ENCODE data around the gene GFY. TPM values are rescaled to one million over a fixed set of nuclear protein-coding genes. Genes with fewer than 3 reads are reported as not detected.

The GFY gene
- total RNA-seq, 1 donor from 2014 or later = not detected

DNA sequence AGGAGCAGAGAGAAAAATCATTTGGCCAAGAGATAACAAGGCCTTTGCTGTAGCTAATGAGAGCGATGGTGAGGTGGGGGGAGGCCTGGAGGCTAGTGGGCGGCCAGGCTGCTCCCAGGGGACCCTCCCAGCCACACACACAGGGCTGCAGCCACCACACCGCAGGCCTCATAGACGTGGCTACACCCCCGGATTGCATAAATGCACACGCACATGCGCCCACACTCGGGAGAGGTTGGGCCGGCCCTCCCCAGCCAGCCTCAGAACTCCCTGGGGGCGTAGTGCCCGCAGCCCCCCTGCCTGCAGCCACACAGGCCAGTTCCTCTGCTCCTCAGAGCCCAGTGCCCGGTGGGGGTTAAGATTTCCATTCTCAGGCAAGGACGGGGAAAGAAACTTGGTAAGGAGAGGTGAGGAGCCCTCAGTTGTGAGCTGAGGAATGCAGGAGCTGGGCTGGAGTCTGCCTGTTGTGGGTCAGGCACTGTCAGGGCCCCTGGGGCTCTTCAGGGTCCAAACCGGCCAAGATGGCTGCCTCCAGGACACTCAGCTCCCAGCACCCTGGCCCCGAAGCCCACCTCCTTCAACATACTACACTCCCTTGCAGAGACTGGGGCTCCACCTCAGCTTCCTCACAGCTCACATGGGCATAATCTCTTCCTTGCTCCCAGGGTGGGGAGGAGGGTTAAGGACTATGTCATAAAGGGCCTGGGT lies 9.9 kb upstream of the GFY start:
- intact Hi-C loops (cut with micrococcal nuclease) = no loop called here
- Mint-ChIP-seq H3K4me3 (no peak overlapping the region), H3K4me1 (peaks cover 17% of the 10 kb centered on the region), H3K27ac (no peak overlapping the region), H3K27me3 (peaks cover 31% of the 10 kb centered on the region), H3K9me3 (no peaks in the 10 kb centered on the region), H3K36me3 (ENCODE audit: low read depth) (no peaks in the 10 kb centered on the region)
- no peak for DNase-seq

DNA sequence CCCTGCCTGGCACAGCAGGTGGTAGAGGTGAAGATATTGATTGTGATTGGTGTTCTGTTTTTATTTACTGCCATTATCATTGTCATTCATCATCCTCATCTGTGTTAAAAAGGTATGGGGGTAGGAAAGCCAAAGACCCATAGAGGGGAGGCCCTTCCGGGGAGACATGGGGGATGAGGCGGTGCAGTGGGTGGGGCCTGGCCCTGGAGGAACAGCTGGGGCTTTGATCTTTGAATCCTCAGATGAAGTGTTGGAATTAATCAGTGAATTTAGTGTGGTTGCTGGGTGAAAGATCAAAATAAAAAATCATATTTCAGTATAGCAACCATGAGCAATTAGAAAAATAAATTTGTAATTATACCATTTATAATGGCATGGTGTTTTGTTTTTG lies 9.4 kb upstream of the GFY start:
- Mint-ChIP-seq H3K27ac (no peak overlapping the region), H3K9me3 (no peaks in the 10 kb centered on the region), H3K36me3 (ENCODE audit: low read depth) (no peaks in the 10 kb centered on the region), H3K4me1 (peaks cover 20% of the 10 kb centered on the region), H3K4me3 (no peak overlapping the region), H3K27me3 (peaks cover 37% of the 10 kb centered on the region)
- intact Hi-C loops (cut with micrococcal nuclease) = no loop called here
- DNase-seq = no peak

DNA sequence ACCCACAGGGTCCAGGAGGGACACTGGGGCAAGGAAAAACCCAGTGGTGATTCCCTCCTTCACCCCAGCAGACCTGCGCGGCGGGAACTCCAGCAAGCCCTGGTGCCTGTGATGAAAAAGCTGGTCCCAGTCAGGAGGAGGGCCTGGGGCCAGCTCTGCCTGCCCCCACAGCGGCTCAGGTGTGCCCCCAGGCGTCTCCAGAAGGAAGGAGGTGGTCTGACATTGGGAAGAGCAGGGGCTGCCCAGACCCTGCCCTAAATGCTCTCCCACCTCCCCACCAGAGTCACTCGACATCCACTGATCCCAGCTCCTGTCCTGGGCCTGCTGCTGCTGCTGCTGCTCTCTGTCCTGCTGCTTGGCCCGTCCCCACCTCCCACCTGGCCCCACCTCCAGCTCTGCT lies 8.1 kb upstream of the GFY start:
- H3K4me3 Mint-ChIP-seq = no peak overlapping the region
- intact Hi-C loops (cut with micrococcal nuclease) = no loop called here
- no peaks in the 10 kb centered on the region for H3K36me3 Mint-ChIP-seq (ENCODE audit: low read depth)
- no peak for DNase-seq
- H3K27me3 Mint-ChIP-seq = peaks cover 49% of the 10 kb centered on the region
- no peak overlapping the region for H3K27ac Mint-ChIP-seq
- H3K9me3 Mint-ChIP-seq = no peaks in the 10 kb centered on the region
- H3K4me1 Mint-ChIP-seq = peaks cover 22% of the 10 kb centered on the region

DNA sequence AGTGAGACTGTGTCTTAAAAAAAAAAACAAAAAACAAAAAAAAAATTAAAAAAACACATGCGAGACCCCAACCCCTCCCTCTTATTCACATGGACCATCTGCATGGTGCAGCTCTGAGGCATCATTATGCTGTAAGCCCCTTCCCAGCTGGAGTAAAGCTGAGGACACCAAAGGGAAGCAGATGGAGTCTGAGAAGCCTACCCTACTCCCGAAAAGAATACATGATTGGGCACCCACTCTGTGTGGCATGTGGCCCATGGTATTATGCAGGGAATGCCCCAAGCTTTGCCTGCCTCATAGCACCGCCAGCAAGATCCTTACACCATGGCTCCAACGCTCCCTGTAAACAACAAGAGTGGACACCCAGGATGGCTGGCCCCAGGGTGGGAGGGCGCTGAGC lies 6.7 kb upstream of the GFY start:
- peaks cover 27% of the 10 kb centered on the region for H3K4me1 Mint-ChIP-seq
- peaks cover 59% of the 10 kb centered on the region for H3K27me3 Mint-ChIP-seq

DNA sequence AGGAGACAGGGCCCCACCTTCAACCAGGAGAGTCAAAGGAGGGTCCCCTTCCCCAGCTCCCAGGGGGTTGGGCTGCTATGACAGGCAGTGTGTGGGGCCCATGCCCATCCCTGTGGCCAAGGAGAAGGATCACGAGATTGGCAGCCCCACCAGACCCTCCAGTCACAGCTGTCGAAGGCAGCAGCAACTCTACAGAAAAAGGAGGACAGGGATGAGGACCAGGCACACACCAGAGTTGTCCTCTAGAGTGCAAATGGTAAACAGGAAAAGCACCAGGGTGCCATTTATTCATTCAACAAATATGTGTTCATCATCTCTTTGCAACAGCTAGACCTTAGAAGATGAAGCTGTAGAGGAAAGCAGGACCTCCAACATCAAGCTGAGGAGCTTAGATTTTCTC lies 6.0 kb upstream of the GFY start:
- no peak for DNase-seq
- intact Hi-C loops (cut with micrococcal nuclease) = no loop called here
- no peaks in the 10 kb centered on the region for H3K9me3 Mint-ChIP-seq
- H3K27me3 Mint-ChIP-seq = peaks cover 65% of the 10 kb centered on the region
- no peak overlapping the region for H3K4me3 Mint-ChIP-seq
- H3K4me1 Mint-ChIP-seq = peaks cover 33% of the 10 kb centered on the region
- no peak overlapping the region for H3K27ac Mint-ChIP-seq
- H3K36me3 Mint-ChIP-seq (ENCODE audit: low read depth) = no peaks in the 10 kb centered on the region

More for the DNA sequence above, 6.7 kb upstream of the GFY start:
- Mint-ChIP-seq H3K9me3 (no peaks in the 10 kb centered on the region), H3K4me3 (no peak overlapping the region), H3K36me3 (ENCODE audit: low read depth) (no peaks in the 10 kb centered on the region), H3K27ac (no peak overlapping the region)
- intact Hi-C loops (cut with micrococcal nuclease) = no loop called here
- DNase-seq = no peak

DNA sequence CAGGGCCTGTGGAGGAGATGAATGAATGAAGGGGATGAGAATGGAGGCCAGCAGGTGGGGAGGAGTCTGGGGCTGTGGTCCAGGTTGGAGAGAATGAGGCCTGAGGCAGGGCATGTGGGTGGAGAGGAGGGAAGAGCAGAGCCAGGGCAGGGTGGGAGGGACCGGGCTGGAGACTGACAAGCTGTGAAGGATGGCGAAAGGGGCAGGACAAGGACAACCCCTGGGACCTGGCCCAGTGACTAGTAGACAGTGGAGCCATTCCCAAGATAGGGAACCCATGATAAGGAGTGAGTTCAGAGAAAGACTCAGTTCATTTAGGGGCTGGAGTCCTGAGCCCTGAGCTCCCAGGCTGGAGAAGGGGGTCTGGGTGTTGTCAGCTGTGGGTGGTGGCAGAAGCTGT lies 5.0 kb upstream of the GFY start:
- intact Hi-C loops (cut with micrococcal nuclease) = loop anchor here (2.0 kb wide), 1 partner anchor 23 kb away; no protein-coding TSS in a partner anchor
- peaks cover 75% of the 10 kb centered on the region for H3K27me3 Mint-ChIP-seq
- peak overlapping the region; percentile 14 for H3K4me3 Mint-ChIP-seq
- no peaks in the 10 kb centered on the region for H3K9me3 Mint-ChIP-seq
- no peak for DNase-seq
- H3K4me1 Mint-ChIP-seq = peaks cover 34% of the 10 kb centered on the region
- no peak overlapping the region for H3K27ac Mint-ChIP-seq
- no peaks in the 10 kb centered on the region for H3K36me3 Mint-ChIP-seq (ENCODE audit: low read depth)

DNA sequence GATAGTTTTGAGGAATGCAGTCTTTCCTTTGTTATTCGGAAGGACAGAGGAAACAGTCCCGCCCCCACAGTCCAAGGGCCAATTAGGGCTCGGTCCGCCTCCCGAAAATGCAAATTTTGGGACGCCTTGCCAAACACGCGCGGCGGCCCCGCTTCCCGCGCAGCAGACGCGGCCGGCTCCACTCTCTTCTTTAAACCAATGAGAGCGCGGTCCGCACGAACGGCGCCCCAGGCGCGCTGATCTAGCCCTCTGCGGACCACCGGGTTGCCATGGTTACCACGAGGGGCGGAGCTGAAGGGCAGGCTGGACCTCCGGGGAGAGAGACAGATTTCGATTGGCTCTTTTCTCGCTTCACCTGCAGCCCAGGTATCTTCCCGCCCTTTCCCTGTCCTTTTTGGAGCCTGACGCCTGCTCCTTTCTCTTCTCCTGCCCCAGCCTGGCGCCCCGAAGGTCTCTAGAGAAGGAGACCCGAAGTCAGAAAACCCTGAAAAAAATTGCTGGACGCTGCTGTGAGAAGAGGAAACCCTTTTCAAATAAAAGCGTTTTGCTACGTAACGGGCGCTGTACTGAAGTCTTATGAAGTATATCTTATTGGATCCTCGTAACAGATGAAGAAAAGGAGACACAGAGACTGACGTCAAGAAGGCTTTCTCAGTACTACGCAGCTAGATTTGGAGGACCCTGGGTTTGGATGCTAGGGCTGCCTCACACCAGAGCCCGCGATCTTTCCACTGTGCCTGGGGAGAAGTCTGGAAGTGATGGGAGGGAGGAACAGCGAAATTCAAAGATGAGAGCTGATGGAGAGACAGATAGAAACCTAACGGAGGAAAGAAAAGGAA lies 3.9 kb upstream of the GFY start:
- Mint-ChIP-seq H3K27me3 (peaks cover 83% of the 10 kb centered on the region), H3K9me3 (no peaks in the 10 kb centered on the region), H3K4me3 (peak overlapping the region; percentile 62), H3K36me3 (ENCODE audit: low read depth) (no peaks in the 10 kb centered on the region), H3K27ac (peak overlapping the region; percentile 42), H3K4me1 (peaks cover 38% of the 10 kb centered on the region)
- intact Hi-C loops (cut with micrococcal nuclease) = loop anchor here (2.0 kb wide), 1 partner anchor 22 kb away; no protein-coding TSS in a partner anchor
- DNase-seq = peak; percentile 88

DNA sequence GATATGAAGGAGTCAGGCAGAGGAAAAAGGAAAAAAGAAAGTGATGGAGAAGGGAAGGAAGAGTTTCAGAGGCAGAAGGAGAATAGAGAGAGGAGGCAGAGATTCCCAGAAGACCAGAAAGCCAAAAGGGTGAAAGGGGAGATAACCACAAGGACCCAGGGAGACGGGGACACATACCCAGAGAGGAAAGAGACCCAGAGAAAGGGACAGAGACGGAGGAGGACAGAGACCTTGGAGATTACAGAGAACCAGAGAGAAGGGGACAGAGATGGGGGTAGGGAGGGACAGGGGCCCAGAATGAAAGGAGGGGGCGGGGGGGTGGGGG lies 3.3 kb upstream of the GFY start:
- peak overlapping the region; percentile 62 for H3K4me3 Mint-ChIP-seq
- H3K36me3 Mint-ChIP-seq (ENCODE audit: low read depth) = no peaks in the 10 kb centered on the region
- H3K27ac Mint-ChIP-seq = no peak overlapping the region
- intact Hi-C loops (cut with micrococcal nuclease) = loop anchor here (2.0 kb wide), 3 partner anchors 13 to 29 kb away; no protein-coding TSS in a partner anchor
- no peaks in the 10 kb centered on the region for H3K9me3 Mint-ChIP-seq
- peaks cover 85% of the 10 kb centered on the region for H3K27me3 Mint-ChIP-seq
- peaks cover 43% of the 10 kb centered on the region for H3K4me1 Mint-ChIP-seq
- no peak for DNase-seq

DNA sequence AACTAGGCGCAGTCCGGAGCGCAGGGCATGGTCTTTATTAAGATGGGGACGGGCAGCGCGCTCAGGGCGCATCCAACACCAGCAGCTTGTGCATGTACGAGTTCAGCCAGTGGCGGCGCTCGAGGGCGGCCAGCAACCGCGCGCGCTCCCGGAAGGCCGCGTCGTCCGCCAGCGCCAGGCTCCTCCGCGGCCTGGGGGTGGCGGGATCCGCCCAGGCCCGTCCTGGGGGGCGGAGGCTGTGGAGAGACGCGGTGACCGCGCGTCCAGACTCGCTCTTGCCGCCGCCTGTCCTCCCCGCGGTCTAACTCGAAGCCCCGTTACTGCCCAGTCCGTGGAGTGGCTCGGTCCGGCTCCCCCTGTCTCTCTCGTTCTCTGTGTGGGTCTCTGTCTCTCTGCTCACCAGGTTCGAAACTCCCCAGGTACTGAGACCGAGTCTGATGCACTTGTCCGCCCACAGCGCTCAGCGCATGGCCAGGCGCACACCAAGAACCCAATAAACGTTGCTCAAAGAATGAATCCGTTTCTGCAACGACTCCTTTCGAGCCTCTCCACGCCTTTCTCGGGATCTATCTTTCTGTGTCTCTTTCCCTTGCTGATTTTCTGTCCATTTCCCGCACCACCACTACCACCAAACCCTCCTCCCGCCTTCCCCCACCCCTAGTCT lies 2.6 kb upstream of the GFY start:
- H3K27ac Mint-ChIP-seq = peak overlapping the region; percentile 67
- H3K36me3 Mint-ChIP-seq (ENCODE audit: low read depth) = no peaks in the 10 kb centered on the region
- peaks cover 48% of the 10 kb centered on the region for H3K4me1 Mint-ChIP-seq
- peak overlapping the region; percentile 86 for H3K4me3 Mint-ChIP-seq
- intact Hi-C loops (cut with micrococcal nuclease) = loop anchor here (2.0 kb wide), 2 partner anchors 14 to 30 kb away; no protein-coding TSS in a partner anchor
- peaks cover 88% of the 10 kb centered on the region for H3K27me3 Mint-ChIP-seq
- DNase-seq = peak; percentile 93
- H3K9me3 Mint-ChIP-seq = no peaks in the 10 kb centered on the region

DNA sequence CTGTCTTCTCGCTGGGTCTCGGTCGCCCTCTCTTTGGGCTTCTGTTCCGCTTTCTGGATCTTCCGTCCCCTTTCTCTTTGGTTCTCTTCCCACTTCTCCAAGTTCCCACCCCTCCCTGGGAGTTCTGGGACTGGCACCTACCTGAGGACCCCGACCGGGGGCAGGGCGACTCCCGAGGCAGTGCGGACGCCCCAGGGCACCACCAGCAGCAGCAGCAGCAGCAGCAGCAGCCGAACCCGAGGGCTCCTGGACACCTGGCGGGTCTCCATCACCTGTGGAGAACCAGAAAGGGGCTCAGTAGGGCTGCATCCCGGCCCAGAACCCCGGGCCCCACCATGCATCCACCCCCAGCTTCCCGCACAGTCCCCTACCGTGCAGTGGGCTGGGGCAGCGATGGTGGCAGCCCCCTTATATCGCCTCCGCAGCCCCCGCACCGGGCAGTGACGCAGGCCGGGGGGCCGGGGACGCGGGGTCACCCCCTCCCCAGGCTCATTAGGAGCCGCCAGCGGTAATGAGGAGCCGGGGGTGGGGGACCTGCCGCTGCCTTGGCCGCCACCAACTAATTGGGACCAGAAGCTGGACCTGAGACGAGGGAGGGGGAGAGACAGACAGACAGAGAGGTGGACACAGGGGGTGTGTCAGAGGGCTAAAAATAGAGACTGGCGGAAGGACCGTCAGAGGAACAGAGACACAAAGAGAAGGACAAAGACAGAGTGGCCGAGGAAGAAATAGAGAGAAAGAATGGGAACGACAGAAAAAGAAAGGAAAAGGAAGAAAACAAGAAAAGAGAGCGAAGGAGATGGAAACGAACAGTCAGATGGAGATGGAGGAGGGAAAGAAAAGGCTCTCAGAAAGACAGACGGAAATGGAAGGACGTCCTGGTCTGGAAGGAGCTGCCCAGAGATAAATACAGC lies 1.9 kb upstream of the GFY start, which contains the start of gene PTH2:
Gene PTH2 (minus strand): TSS at position 371 of the 914 bp plus-strand sequence. CDS start 102 bp downstream, at position 269.
- peaks cover 55% of the 10 kb centered on the region for H3K4me1 Mint-ChIP-seq
- DNase-seq = no peak
- peaks cover 89% of the 10 kb centered on the region for H3K27me3 Mint-ChIP-seq
- peak within 1 kb of the TSS; percentile 67 for H3K27ac Mint-ChIP-seq
- peak within 1 kb of the TSS; percentile 86 for H3K4me3 Mint-ChIP-seq
- no peaks in the 10 kb centered on the region for H3K36me3 Mint-ChIP-seq (ENCODE audit: low read depth)
- H3K9me3 Mint-ChIP-seq = no peaks in the 10 kb centered on the region
- intact Hi-C loops (cut with micrococcal nuclease) = loop anchor here (2.0 kb wide), 2 partner anchors 15 to 31 kb away; no protein-coding TSS in a partner anchor

DNA sequence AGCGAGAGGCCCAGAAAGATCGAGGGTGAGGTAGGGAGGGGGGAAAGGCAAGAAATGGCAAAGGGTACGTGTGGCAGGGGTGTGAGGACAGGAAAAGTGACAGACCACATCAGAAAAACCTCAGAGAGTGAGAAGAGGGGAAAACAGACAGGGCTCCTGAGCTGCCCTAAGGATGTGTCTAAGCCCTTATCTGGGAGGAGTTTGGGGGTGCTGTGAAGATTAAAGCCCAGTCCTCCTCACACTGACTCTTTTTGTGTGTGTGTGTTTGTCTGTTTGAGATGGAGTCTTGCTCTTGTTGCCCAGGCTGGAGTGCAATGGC lies 1.2 kb upstream of the GFY start:
- intact Hi-C loops (cut with micrococcal nuclease) = loop anchor here (2.0 kb wide), 2 partner anchors 15 to 31 kb away; no protein-coding TSS in a partner anchor
- Mint-ChIP-seq H3K4me1 (peaks cover 58% of the 10 kb centered on the region), H3K36me3 (ENCODE audit: low read depth) (no peaks in the 10 kb centered on the region), H3K27me3 (peaks cover 90% of the 10 kb centered on the region), H3K27ac (peak overlapping the region; percentile 17), H3K4me3 (peak overlapping the region; percentile 51), H3K9me3 (no peaks in the 10 kb centered on the region)
- peak; percentile 76 for DNase-seq

DNA sequence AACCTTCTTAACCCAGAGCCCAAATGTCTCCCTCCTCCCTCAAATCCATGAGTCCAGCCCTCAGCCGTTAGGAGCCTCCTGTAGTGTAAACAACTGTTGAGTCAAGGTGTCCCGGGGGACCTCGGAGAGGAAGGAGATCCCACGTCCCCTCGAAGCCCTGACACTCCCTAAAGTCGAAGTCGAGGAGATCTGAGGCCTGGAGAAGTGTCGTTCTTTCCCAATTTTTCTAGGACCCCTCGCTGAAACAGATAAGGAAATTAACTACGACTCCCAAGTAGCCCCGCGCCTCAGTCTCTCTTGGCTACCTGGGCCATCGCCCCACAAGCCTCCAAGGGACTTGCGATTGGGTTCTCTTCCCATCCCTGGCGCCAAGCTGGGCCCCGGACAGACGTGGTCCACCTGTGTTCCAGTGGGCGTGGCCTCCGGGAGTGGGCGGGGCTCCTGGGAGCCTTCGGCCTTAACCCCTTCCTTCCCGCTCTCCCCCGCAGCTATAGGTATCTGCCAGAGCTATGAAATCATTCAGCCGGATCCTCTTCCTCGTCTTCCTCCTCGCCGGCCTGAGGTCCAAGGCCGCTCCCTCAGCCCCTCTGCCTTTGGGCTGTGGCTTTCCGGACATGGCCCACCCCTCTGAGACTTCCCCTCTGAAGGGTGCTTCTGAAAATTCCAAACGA lies 869 bp downstream of the GFY start:
- Mint-ChIP-seq H3K27me3 (peaks cover 88% of the 10 kb centered on the region), H3K9me3 (no peaks in the 10 kb centered on the region), H3K27ac (peak overlapping the region; percentile 21), H3K36me3 (ENCODE audit: low read depth) (no peaks in the 10 kb centered on the region), H3K4me3 (no peak overlapping the region), H3K4me1 (peaks cover 62% of the 10 kb centered on the region)
- intact Hi-C loops (cut with micrococcal nuclease) = no loop called here
- peak; percentile 79 for DNase-seq

DNA sequence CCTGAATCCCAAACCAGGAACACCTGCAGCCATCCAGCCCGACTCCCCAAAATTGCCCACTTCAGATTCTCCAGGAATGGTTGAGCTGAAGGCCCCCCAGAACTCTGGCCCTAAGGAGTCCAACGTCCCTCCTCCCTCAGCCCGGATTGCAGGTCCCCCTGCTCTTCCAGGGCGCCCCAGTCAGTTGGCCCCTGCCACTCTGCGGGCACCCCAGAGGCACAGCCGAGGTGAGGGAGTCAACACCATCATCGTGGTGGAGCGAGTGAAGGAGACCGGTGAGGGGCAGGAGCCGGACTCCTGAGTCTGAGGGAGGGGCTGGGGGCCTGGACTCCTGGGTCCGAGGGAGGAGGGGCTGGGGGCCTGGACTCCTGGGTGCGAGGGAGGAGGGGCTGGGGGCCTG lies 2.2 kb downstream of the GFY start:
- no peak for DNase-seq
- peaks cover 84% of the 10 kb centered on the region for H3K27me3 Mint-ChIP-seq
- no peak overlapping the region for H3K27ac Mint-ChIP-seq
- no peak overlapping the region for H3K4me3 Mint-ChIP-seq
- no peaks in the 10 kb centered on the region for H3K36me3 Mint-ChIP-seq (ENCODE audit: low read depth)
- peaks cover 58% of the 10 kb centered on the region for H3K4me1 Mint-ChIP-seq
- intact Hi-C loops (cut with micrococcal nuclease) = no loop called here
- no peaks in the 10 kb centered on the region for H3K9me3 Mint-ChIP-seq
